H1 (cell line): ENCODE results near the gene NUP58. TPM values are rescaled to one million over a fixed set of nuclear protein-coding genes. Genes with fewer than 3 reads are reported as not detected.

ENCODE experiments used
- CHD1 ChIP-seq: IDR thresholded peaks from 2 replicates; pipeline ENCODE4 v1.6.1; 2012; ENCODE audit warnings: low read depth, low read length, improper control_type of control experiment
- GABPA ChIP-seq: IDR thresholded peaks from 2 replicates; pipeline ENCODE4 v1.6.1; 2011; ENCODE audit warnings: mild to moderate bottlenecking, low read length, moderate library complexity, borderline replicate concordance; ENCODE audit not compliant: insufficient read depth
- KDM1A ChIP-seq: fragments of 200-600, 300-600 bp; sonication (generic); IDR thresholded peaks from 2 replicates; pipeline ENCODE4 v1.7.1; 2016; ENCODE audit warnings: mild to moderate bottlenecking, low read length, borderline replicate concordance
- MAFK ChIP-seq: IDR thresholded peaks from 2 replicates; pipeline ENCODE4 v1.6.1; 2012; ENCODE audit warnings: low read depth, mild to moderate bottlenecking, improper control_type of control experiment, low read length
- RXRA ChIP-seq: IDR thresholded peaks from 2 replicates; pipeline ENCODE4 v1.6.1; 2011; ENCODE audit warnings: low read depth, mild to moderate bottlenecking, low read length, moderate library complexity; ENCODE audit not compliant: insufficient read depth
- TBP ChIP-seq: IDR thresholded peaks from 2 replicates; pipeline ENCODE4 v1.6.1; 2011; ENCODE audit warnings: low read depth, low read length, improper control_type of control experiment
- polyA plus RNA-seq, 7 experiments: library from polyadenylated mRNA; depleted of rRNA in 3 of 7; stranded (reverse) in 5 of 7; unstranded in 2 of 7; fragments of >200 nt in 5 of 7; fragments of 200-250 nt in 2 of 7; gene quantifications; 1 replicate in 5 of 7; 2 replicates in 1 of 7; 4 replicates in 1 of 7; pipeline versions ENCODE4 v1.2.1 to v1.2.3, GENCODE V29; 2011 to 2013; ENCODE audit warnings: missing spikeins in 2 of 7, mixed read lengths in 2 of 7
- total RNA-seq: library from RNA; stranded (reverse); fragmentation: NEBNext Ultra II Directional; extraction: Animal tissue kit (Norgen Biotek cat#: 25700); gene quantifications from 2 replicates; pipeline ENCODE4 v1.2.1, GENCODE V29; 2021
- TF ChIP-seq, protein P1 (sequence below): fragments of 300-600 bp; sonication (generic); IDR thresholded peaks from 2 replicates; pipeline ENCODE4 v1.7.1; 2012; ENCODE audit warnings: low read length, moderate library complexity, mild to moderate bottlenecking, inconsistent platforms; ENCODE audit not compliant: insufficient replicate concordance
- TF ChIP-seq, protein P2 (sequence below): IDR thresholded peaks from 2 replicates; pipeline ENCODE4 v1.6.1; 2012; ENCODE audit warnings: inconsistent platforms

Gene NUP58
- total and polyA plus RNA-seq, 2 of the 8 experiments (the other 6 are each of a cell fraction or from before 2014, with no cell fraction given), result 35.0 to 53.8 TPM

DNA sequence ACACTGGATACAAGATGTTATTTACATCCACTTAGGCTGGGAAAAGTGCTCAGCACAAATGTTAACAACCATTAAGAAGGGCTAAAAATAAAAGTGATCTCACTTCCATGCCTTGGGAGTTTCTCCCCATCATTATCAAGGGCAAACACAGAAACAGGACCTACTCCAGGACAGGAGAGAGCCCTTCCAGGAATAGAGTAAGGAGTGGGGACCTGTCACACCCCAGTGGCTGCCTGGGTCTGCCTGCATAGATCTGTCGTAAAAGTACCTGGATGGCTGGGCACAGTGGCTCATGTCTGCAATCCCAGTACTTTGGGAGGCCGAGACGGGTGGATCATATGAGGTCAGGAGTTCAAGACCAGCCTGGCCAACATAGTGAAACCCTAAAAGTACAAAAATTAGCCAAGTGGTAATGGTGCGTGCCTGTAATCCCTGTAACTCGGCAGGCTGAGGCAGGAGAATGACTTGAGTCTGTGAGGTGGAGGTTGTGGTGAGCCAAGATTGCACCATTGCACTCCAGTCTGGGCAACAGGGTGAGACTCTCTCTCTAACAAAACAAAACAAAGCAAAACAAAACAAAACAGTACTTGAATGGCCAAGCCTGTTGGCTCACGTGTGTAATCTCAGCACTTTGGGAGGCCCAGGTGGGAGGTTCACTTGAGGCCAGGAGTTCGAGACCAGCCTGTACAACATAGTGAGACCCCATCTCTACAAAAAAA, 76.0 kb downstream of the NUP58 start (continued):
- TF ChIP-seq, protein P1, sequence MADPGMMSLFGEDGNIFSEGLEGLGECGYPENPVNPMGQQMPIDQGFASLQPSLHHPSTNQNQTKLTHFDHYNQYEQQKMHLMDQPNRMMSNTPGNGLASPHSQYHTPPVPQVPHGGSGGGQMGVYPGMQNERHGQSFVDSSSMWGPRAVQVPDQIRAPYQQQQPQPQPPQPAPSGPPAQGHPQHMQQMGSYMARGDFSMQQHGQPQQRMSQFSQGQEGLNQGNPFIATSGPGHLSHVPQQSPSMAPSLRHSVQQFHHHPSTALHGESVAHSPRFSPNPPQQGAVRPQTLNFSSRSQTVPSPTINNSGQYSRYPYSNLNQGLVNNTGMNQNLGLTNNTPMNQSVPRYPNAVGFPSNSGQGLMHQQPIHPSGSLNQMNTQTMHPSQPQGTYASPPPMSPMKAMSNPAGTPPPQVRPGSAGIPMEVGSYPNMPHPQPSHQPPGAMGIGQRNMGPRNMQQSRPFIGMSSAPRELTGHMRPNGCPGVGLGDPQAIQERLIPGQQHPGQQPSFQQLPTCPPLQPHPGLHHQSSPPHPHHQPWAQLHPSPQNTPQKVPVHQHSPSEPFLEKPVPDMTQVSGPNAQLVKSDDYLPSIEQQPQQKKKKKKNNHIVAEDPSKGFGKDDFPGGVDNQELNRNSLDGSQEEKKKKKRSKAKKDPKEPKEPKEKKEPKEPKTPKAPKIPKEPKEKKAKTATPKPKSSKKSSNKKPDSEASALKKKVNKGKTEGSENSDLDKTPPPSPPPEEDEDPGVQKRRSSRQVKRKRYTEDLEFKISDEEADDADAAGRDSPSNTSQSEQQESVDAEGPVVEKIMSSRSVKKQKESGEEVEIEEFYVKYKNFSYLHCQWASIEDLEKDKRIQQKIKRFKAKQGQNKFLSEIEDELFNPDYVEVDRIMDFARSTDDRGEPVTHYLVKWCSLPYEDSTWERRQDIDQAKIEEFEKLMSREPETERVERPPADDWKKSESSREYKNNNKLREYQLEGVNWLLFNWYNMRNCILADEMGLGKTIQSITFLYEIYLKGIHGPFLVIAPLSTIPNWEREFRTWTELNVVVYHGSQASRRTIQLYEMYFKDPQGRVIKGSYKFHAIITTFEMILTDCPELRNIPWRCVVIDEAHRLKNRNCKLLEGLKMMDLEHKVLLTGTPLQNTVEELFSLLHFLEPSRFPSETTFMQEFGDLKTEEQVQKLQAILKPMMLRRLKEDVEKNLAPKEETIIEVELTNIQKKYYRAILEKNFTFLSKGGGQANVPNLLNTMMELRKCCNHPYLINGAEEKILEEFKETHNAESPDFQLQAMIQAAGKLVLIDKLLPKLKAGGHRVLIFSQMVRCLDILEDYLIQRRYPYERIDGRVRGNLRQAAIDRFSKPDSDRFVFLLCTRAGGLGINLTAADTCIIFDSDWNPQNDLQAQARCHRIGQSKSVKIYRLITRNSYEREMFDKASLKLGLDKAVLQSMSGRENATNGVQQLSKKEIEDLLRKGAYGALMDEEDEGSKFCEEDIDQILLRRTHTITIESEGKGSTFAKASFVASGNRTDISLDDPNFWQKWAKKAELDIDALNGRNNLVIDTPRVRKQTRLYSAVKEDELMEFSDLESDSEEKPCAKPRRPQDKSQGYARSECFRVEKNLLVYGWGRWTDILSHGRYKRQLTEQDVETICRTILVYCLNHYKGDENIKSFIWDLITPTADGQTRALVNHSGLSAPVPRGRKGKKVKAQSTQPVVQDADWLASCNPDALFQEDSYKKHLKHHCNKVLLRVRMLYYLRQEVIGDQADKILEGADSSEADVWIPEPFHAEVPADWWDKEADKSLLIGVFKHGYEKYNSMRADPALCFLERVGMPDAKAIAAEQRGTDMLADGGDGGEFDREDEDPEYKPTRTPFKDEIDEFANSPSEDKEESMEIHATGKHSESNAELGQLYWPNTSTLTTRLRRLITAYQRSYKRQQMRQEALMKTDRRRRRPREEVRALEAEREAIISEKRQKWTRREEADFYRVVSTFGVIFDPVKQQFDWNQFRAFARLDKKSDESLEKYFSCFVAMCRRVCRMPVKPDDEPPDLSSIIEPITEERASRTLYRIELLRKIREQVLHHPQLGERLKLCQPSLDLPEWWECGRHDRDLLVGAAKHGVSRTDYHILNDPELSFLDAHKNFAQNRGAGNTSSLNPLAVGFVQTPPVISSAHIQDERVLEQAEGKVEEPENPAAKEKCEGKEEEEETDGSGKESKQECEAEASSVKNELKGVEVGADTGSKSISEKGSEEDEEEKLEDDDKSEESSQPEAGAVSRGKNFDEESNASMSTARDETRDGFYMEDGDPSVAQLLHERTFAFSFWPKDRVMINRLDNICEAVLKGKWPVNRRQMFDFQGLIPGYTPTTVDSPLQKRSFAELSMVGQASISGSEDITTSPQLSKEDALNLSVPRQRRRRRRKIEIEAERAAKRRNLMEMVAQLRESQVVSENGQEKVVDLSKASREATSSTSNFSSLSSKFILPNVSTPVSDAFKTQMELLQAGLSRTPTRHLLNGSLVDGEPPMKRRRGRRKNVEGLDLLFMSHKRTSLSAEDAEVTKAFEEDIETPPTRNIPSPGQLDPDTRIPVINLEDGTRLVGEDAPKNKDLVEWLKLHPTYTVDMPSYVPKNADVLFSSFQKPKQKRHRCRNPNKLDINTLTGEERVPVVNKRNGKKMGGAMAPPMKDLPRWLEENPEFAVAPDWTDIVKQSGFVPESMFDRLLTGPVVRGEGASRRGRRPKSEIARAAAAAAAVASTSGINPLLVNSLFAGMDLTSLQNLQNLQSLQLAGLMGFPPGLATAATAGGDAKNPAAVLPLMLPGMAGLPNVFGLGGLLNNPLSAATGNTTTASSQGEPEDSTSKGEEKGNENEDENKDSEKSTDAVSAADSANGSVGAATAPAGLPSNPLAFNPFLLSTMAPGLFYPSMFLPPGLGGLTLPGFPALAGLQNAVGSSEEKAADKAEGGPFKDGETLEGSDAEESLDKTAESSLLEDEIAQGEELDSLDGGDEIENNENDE, result no peak
- TF ChIP-seq GABPA (no peak), CHD1 (no peak), MAFK (no peak), TBP (no peak), KDM1A (no peak), RXRA (no peak)
- TF ChIP-seq, protein P2, sequence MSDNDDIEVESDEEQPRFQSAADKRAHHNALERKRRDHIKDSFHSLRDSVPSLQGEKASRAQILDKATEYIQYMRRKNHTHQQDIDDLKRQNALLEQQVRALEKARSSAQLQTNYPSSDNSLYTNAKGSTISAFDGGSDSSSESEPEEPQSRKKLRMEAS, result no peak
- TF ChIP-seq, all 59 proteins: peak for 0
